ENCODE data around the gene RPL10L.

RPL10L gene

GRCh38 chr14:46651526-46652144 lies at the start of gene RPL10L:
Gene RPL10L, minus strand, starts transcription at chr14:46651781. Its CDS starts 45 bp downstream, at chr14:46651736.
- Histone ChIP-seq H3K9ac (ENCODE audit: low read depth, low read length) (no peak within 1 kb of the TSS), H3K36me3 (ENCODE audit: control insufficient read depth, insufficient read depth, low read length) (no peaks in the 10 kb centered on the region), H3K4me1 (ENCODE audit: control insufficient read depth, insufficient read depth, low read length) (no peaks in the 10 kb centered on the region), H3K9me3 (ENCODE audit: control insufficient read depth, insufficient read depth, low read length) (no peaks in the 10 kb centered on the region; the same call in 1 of the 2 replicates), H3K27me3 (ENCODE audit: control insufficient read depth, insufficient read depth, low read length) (no peaks in the 10 kb centered on the region), H3K4me3 (ENCODE audit: low read depth, low read length) (no peak within 1 kb of the TSS), H3K27ac (ENCODE audit: low read depth, low read length) (no peak within 1 kb of the TSS)

- Histone ChIP-seq H3K4me1 (ENCODE audit: control insufficient read depth, insufficient read depth, low read length) (no peaks in the 10 kb centered on the region), H3K27me3 (ENCODE audit: control insufficient read depth, insufficient read depth, low read length) (no peaks in the 10 kb centered on the region), H3K9me3 (ENCODE audit: control insufficient read depth, insufficient read depth, low read length) (no peaks in the 10 kb centered on the region)
These were observed 40.2 kb upstream of the RPL10L start for GRCh38 chr14:46691819-46692218.

GRCh38 chr14:46686652-46687051 lies 35.1 kb upstream of the RPL10L start:
- H3K27me3 ChIP-seq (ENCODE audit: control insufficient read depth, insufficient read depth, low read length), result no peaks in the 10 kb centered on the region
- no peak overlapping the region for H3K27ac ChIP-seq (ENCODE audit: low read depth, low read length)
- H3K4me3 ChIP-seq (ENCODE audit: low read depth, low read length), result no peak overlapping the region
- peaks cover 12% of the 10 kb centered on the region for H3K9me3 ChIP-seq (ENCODE audit: control insufficient read depth, insufficient read depth, low read length)
- no peak overlapping the region for H3K9ac ChIP-seq (ENCODE audit: low read depth, low read length)
- H3K36me3 ChIP-seq (ENCODE audit: control insufficient read depth, insufficient read depth, low read length), result no peaks in the 10 kb centered on the region
- no peaks in the 10 kb centered on the region for H3K4me1 ChIP-seq (ENCODE audit: control insufficient read depth, insufficient read depth, low read length)

More at GRCh38 chr14:46691819-46692218, 40.2 kb upstream of the RPL10L start:
- Histone ChIP-seq H3K9ac (ENCODE audit: low read depth, low read length) (no peak overlapping the region), H3K4me3 (ENCODE audit: low read depth, low read length) (no peak overlapping the region), H3K27ac (ENCODE audit: low read depth, low read length) (no peak overlapping the region), H3K36me3 (ENCODE audit: control insufficient read depth, insufficient read depth, low read length) (no peaks in the 10 kb centered on the region)

GRCh38 chr14:46672128-46672527 lies 20.5 kb upstream of the RPL10L start:
- H3K4me1 ChIP-seq (ENCODE audit: control insufficient read depth, insufficient read depth, low read length), result peaks cover 8% of the 10 kb centered on the region; the same call in 1 of the 2 replicates
- no peaks in the 10 kb centered on the region for H3K9me3 ChIP-seq (ENCODE audit: control insufficient read depth, insufficient read depth, low read length)
- H3K4me3 ChIP-seq (ENCODE audit: low read depth, low read length), result no peak overlapping the region
- no peak overlapping the region for H3K9ac ChIP-seq (ENCODE audit: low read depth, low read length)
- H3K27me3 ChIP-seq (ENCODE audit: control insufficient read depth, insufficient read depth, low read length), result no peaks in the 10 kb centered on the region
- no peak overlapping the region for H3K27ac ChIP-seq (ENCODE audit: low read depth, low read length)
- H3K36me3 ChIP-seq (ENCODE audit: control insufficient read depth, insufficient read depth, low read length), result no peaks in the 10 kb centered on the region

GRCh38 chr14:46663382-46663781 lies 11.8 kb upstream of the RPL10L start:
- H3K27ac ChIP-seq (ENCODE audit: low read depth, low read length), result no peak overlapping the region
- H3K36me3 ChIP-seq (ENCODE audit: control insufficient read depth, insufficient read depth, low read length), result no peaks in the 10 kb centered on the region
- peaks cover 13% of the 10 kb centered on the region for H3K9me3 ChIP-seq (ENCODE audit: control insufficient read depth, insufficient read depth, low read length)
- no peak overlapping the region for H3K9ac ChIP-seq (ENCODE audit: low read depth, low read length)
- H3K4me1 ChIP-seq (ENCODE audit: control insufficient read depth, insufficient read depth, low read length), result no peaks in the 10 kb centered on the region
- no peak overlapping the region for H3K4me3 ChIP-seq (ENCODE audit: low read depth, low read length)
- no peaks in the 10 kb centered on the region for H3K27me3 ChIP-seq (ENCODE audit: control insufficient read depth, insufficient read depth, low read length)

- Histone ChIP-seq H3K9me3 (ENCODE audit: control insufficient read depth, insufficient read depth, low read length) (peaks cover 13% of the 10 kb centered on the region), H3K27me3 (ENCODE audit: control insufficient read depth, insufficient read depth, low read length) (no peaks in the 10 kb centered on the region), H3K4me3 (ENCODE audit: low read depth, low read length) (no peak overlapping the region), H3K4me1 (ENCODE audit: control insufficient read depth, insufficient read depth, low read length) (no peaks in the 10 kb centered on the region), H3K36me3 (ENCODE audit: control insufficient read depth, insufficient read depth, low read length) (no peaks in the 10 kb centered on the region), H3K27ac (ENCODE audit: low read depth, low read length) (no peak overlapping the region), H3K9ac (ENCODE audit: low read depth, low read length) (no peak overlapping the region)
These were observed 10.1 kb upstream of the RPL10L start for GRCh38 chr14:46661728-46662127.

GRCh38 chr14:46653031-46653755 lies 1.6 kb upstream of the RPL10L start:
- Histone ChIP-seq H3K9me3 (ENCODE audit: control insufficient read depth, insufficient read depth, low read length) (no peaks in the 10 kb centered on the region; the same call in 1 of the 2 replicates), H3K4me3 (ENCODE audit: low read depth, low read length) (no peak overlapping the region), H3K9ac (ENCODE audit: low read depth, low read length) (no peak overlapping the region), H3K4me1 (ENCODE audit: control insufficient read depth, insufficient read depth, low read length) (no peaks in the 10 kb centered on the region), H3K27ac (ENCODE audit: low read depth, low read length) (no peak overlapping the region), H3K36me3 (ENCODE audit: control insufficient read depth, insufficient read depth, low read length) (no peaks in the 10 kb centered on the region), H3K27me3 (ENCODE audit: control insufficient read depth, insufficient read depth, low read length) (no peaks in the 10 kb centered on the region)

GRCh38 chr14:46646796-46647195 lies 4.8 kb downstream of the RPL10L start:
- Histone ChIP-seq H3K4me3 (ENCODE audit: low read depth, low read length) (no peak overlapping the region), H3K9me3 (ENCODE audit: control insufficient read depth, insufficient read depth, low read length) (no peaks in the 10 kb centered on the region; the same call in 1 of the 2 replicates), H3K4me1 (ENCODE audit: control insufficient read depth, insufficient read depth, low read length) (no peaks in the 10 kb centered on the region), H3K27ac (ENCODE audit: low read depth, low read length) (no peak overlapping the region), H3K36me3 (ENCODE audit: control insufficient read depth, insufficient read depth, low read length) (no peaks in the 10 kb centered on the region), H3K9ac (ENCODE audit: low read depth, low read length) (no peak overlapping the region), H3K27me3 (ENCODE audit: control insufficient read depth, insufficient read depth, low read length) (no peaks in the 10 kb centered on the region)

GRCh38 chr14:46626876-46627275 lies 24.7 kb downstream of the RPL10L start:
- no peak overlapping the region for H3K4me3 ChIP-seq (ENCODE audit: low read depth, low read length)
- peaks cover 16% of the 10 kb centered on the region for H3K4me1 ChIP-seq (ENCODE audit: control insufficient read depth, insufficient read depth, low read length)
- H3K36me3 ChIP-seq (ENCODE audit: control insufficient read depth, insufficient read depth, low read length), result no peaks in the 10 kb centered on the region
- H3K9me3 ChIP-seq (ENCODE audit: control insufficient read depth, insufficient read depth, low read length), result no peaks in the 10 kb centered on the region
- H3K27me3 ChIP-seq (ENCODE audit: control insufficient read depth, insufficient read depth, low read length), result no peaks in the 10 kb centered on the region
- no peak overlapping the region for H3K27ac ChIP-seq (ENCODE audit: low read depth, low read length)
- H3K9ac ChIP-seq (ENCODE audit: low read depth, low read length), result 0 out of 2 replicates have a peak overlapping the region, but pooled peaks have one; percentile 0

Data from HUES48 (cell line).